PC-9 (cell line): Measurements from ENCODE around the gene KCNH1. TPM values are rescaled to one million over a fixed set of nuclear protein-coding genes. Genes with fewer than 3 reads are reported as not detected.

Experiments
- BruUV-seq: library from RNA; stranded (reverse); fragments of 400-500 nt; replicated peaks from 2 replicates; lab custom pipeline; 2021; lab: Mats Ljungman, UMichigan
- CTCF ChIA-PET: fragments of 300-600 bp; sonication (Branson Sonifier 250); formaldehyde crosslinking; loops from one replicate; lab custom pipeline; 2022; ENCODE audit warnings: antibody characterized with exemption; lab: Charles Lee
- POLR2A ChIA-PET: fragments of 300-600 bp; sonication (Branson Sonifier 250); formaldehyde crosslinking; loops from one replicate; lab custom pipeline; 2022; ENCODE audit warnings: antibody characterized with exemption; ENCODE audit not compliant: unreplicated experiment; lab: Charles Lee
- DNase-seq, 2 experiments: peaks; one replicate each; pipeline versions ENCODE4 v3.0.0 to v3.0.0-alpha.2; 2015 to 2022; ENCODE audit warnings: mixed read lengths in 1 of 2
- H2AFZ ChIP-seq: fragments of 200-600 bp; sonication (generic); 2 replicates; pipeline ENCODE4 v1.8.1; 2017; ENCODE audit warnings: antibody characterized with exemption
- H3F3A ChIP-seq: fragments of 200-600 bp; sonication (generic); 2 replicates; pipeline ENCODE4 v1.8.1; 2017; ENCODE audit warnings: antibody characterized with exemption, mild to moderate bottlenecking, low read depth; ENCODE audit not compliant: insufficient read depth
- H3K27ac ChIP-seq: fragments of 200-600 bp; sonication (generic); 2 replicates; pipeline ENCODE4 v1.6.1; 2016; ENCODE audit warnings: mixed run types
- H3K27me3 ChIP-seq: fragments of 200-600 bp; sonication (generic); 2 replicates; pipeline ENCODE4 v1.6.1; 2016; ENCODE audit warnings: low read depth, mixed run types; ENCODE audit not compliant: insufficient read depth
- H3K36me3 ChIP-seq: fragments of 200-600 bp; sonication (generic); 2 replicates; pipeline ENCODE4 v1.6.1; 2016; ENCODE audit warnings: low read depth, mixed run types
- H3K4me1 ChIP-seq: fragments of 200-600 bp; sonication (generic); replicated peaks from 2 replicates; pipeline ENCODE4 v1.6.1; 2016; ENCODE audit warnings: mixed run types; ENCODE audit not compliant: insufficient read depth
- H3K4me2 ChIP-seq: fragments of 200-600 bp; sonication (generic); 2 replicates; pipeline ENCODE4 v1.6.1; 2017; ENCODE audit warnings: mixed run types
- H3K4me3 ChIP-seq: fragments of 200-600 bp; sonication (generic); 2 replicates; pipeline ENCODE4 v1.6.1; 2016; ENCODE audit warnings: mixed run types
- H3K79me2 ChIP-seq: fragments of 200-600 bp; sonication (generic); 2 replicates; pipeline ENCODE4 v1.6.1; 2017; ENCODE audit warnings: low read depth, mixed run types
- H3K9me2 ChIP-seq: fragments of 200-600 bp; sonication (generic); 2 replicates; pipeline ENCODE4 v1.8.1; 2017; ENCODE audit warnings: mild to moderate bottlenecking; ENCODE audit not compliant: insufficient read depth
- H3K9me3 ChIP-seq: fragments of 200-600 bp; sonication (generic); 2 replicates; pipeline ENCODE4 v1.8.1; 2016; ENCODE audit warnings: low read depth; ENCODE audit not compliant: insufficient read depth
- H4K20me1 ChIP-seq: fragments of 200-600 bp; sonication (generic); 2 replicates; pipeline ENCODE4 v1.8.1; 2017; ENCODE audit not compliant: insufficient read depth
- CTCF ChIP-seq: fragments of 200-600 bp; sonication (generic); conservative IDR thresholded peaks from 2 replicates; pipeline ENCODE4 v1.6.1; 2017; ENCODE audit warnings: mixed run types, antibody characterized with exemption, mild to moderate bottlenecking, moderate library complexity
- EZH2 ChIP-seq: fragments of 200-600 bp; sonication (generic); IDR thresholded peaks from 2 replicates; pipeline ENCODE4 v1.8.0; 2017; ENCODE audit warnings: antibody characterized with exemption, low read depth
- intact Hi-C: fragments of 100-400 bp; cut with micrococcal nuclease; formaldehyde crosslinking; loops from one replicate; pipeline ENCODE4 v1.10.0; 2022; ENCODE audit not compliant: unreplicated experiment
- total RNA-seq: library from RNA; stranded (reverse); gene quantifications from 2 replicates; pipeline ENCODE4 v1.2.3, GENCODE V29; 2021

The KCNH1 gene
- total RNA-seq, 1 experiment from 2014 or later: not detected

- intact Hi-C loops: no loop called here
- Histone ChIP-seq H3F3A (no peaks in the 10 kb centered on the region), H3K36me3 (no peaks in the 10 kb centered on the region), H2AFZ (no peak overlapping the region), H3K9me2 (no peaks in the 10 kb centered on the region), H3K4me2 (no peak overlapping the region), H3K9me3 (no peaks in the 10 kb centered on the region), H4K20me1 (no peaks in the 10 kb centered on the region), H3K4me1 (no peaks in the 10 kb centered on the region), H3K79me2 (no peaks in the 10 kb centered on the region), H3K4me3 (no peak overlapping the region), H3K27ac (no peak overlapping the region), H3K27me3 (peaks cover 14% of the 10 kb centered on the region; the same call in 1 of the 2 replicates)
- no peak for TF ChIP-seq EZH2
- TF ChIP-seq CTCF: no peak
- BruUV-seq: no TSS peak
- POLR2A ChIA-PET: no interaction called here
- CTCF ChIA-PET: no interaction called here
- no peak for DNase-seq
Observed at GRCh38 chr1:210655511-210655910, 478.4 kb downstream of the KCNH1 start.

GRCh38 chr1:210654176-210654981 is 479.6 kb downstream of the KCNH1 start:
- H3K4me1 ChIP-seq: no peaks in the 10 kb centered on the region
- no TSS peak for BruUV-seq
- DNase-seq: no peak

GRCh38 chr1:210653771-210654170 is 480.2 kb downstream of the KCNH1 start:
- Histone ChIP-seq H3K79me2 (no peaks in the 10 kb centered on the region), H4K20me1 (no peaks in the 10 kb centered on the region), H3K36me3 (no peaks in the 10 kb centered on the region), H3K4me1 (no peaks in the 10 kb centered on the region), H3K9me2 (no peaks in the 10 kb centered on the region), H3F3A (no peaks in the 10 kb centered on the region), H3K27me3 (peaks cover 9% of the 10 kb centered on the region; the same call in 1 of the 2 replicates), H3K9me3 (no peaks in the 10 kb centered on the region), H3K4me2 (no peak overlapping the region), H3K4me3 (no peak overlapping the region), H3K27ac (no peak overlapping the region), H2AFZ (no peak overlapping the region)
- TF ChIP-seq CTCF (no peak), EZH2 (no peak)
- POLR2A ChIA-PET: no interaction called here
- DNase-seq: no peak
- BruUV-seq: no TSS peak
- CTCF ChIA-PET: no interaction called here
- intact Hi-C loops: no loop called here

More at GRCh38 chr1:210654176-210654981, 479.6 kb downstream of the KCNH1 start:
- Histone ChIP-seq H3K36me3 (no peaks in the 10 kb centered on the region), H2AFZ (no peak overlapping the region), H3K4me2 (no peak overlapping the region), H3K9me2 (no peaks in the 10 kb centered on the region), H3K9me3 (no peaks in the 10 kb centered on the region), H3F3A (no peaks in the 10 kb centered on the region), H3K27ac (no peak overlapping the region), H4K20me1 (no peaks in the 10 kb centered on the region), H3K4me3 (no peak overlapping the region), H3K27me3 (peaks cover 12% of the 10 kb centered on the region; the same call in 1 of the 2 replicates), H3K79me2 (no peaks in the 10 kb centered on the region)
- CTCF ChIA-PET: no interaction called here
- TF ChIP-seq EZH2 (no peak), CTCF (no peak)
- intact Hi-C loops: no loop called here
- POLR2A ChIA-PET: no interaction called here
